H1 (cell line): ENCODE data around the gene MSN. TPM values are rescaled to one million over a fixed set of nuclear protein-coding genes. Genes with fewer than 3 reads are reported as not detected.

Experiments
- CTBP2 ChIP-seq: IDR thresholded peaks from 2 replicates; pipeline ENCODE4 v1.7.0; 2011; ENCODE audit warnings: borderline replicate concordance, mild to moderate bottlenecking, moderate library complexity, mixed read lengths, low read length; ENCODE audit not compliant: insufficient read depth, insufficient read length
- polyA plus RNA-seq, 7 experiments: library from polyadenylated mRNA; depleted of rRNA in 3 of 7; stranded (reverse) in 5 of 7; unstranded in 2 of 7; fragments of >200 nt in 5 of 7; fragments of 200-250 nt in 2 of 7; gene quantifications; 1 replicate in 5 of 7; 2 replicates in 1 of 7; 4 replicates in 1 of 7; pipeline versions ENCODE4 v1.2.1 to v1.2.3, GENCODE V29; 2011 to 2013; ENCODE audit warnings: missing spikeins in 2 of 7, mixed read lengths in 2 of 7
- total RNA-seq: library from RNA; stranded (reverse); fragmentation: NEBNext Ultra II Directional; extraction: Animal tissue kit (Norgen Biotek cat#: 25700); gene quantifications from 2 replicates; pipeline ENCODE4 v1.2.1, GENCODE V29; 2021

Gene MSN
- total and polyA plus RNA-seq, 2 of the 8 experiments (the other 6 are each of a cell fraction or from before 2014, with no cell fraction given), result 112 to 133 TPM

DNA sequence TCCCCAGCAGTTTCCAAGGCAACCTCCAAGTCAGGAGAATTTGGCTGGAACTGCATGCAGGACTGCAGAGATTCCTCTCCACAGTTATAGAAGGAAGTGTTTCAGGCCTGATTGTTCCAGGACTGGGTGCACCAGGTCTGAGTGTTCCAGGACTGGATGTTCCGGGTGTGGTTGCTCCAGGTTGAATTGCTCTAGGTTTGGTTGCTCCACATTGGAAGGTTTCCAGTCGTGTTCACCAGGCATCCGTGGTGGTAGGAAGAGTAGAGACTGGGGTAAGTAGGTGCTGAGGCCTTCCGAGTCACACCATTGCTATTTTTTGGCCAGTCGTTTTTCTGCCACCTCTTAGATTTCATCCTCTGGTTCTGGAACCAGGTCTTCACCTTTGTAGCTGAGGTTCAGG is 105.4 kb downstream of the MSN start (continued):
- TF ChIP-seq CTBP2, result no peak
- TF ChIP-seq, all 59 proteins: peak for 0
